ENCODE data around the gene F2RL1.

F2RL1 gene

GRCh38 chr5:76801159-76801802 lies 17.5 kb upstream of the F2RL1 start:
- TF ChIP-seq, protein P1, sequence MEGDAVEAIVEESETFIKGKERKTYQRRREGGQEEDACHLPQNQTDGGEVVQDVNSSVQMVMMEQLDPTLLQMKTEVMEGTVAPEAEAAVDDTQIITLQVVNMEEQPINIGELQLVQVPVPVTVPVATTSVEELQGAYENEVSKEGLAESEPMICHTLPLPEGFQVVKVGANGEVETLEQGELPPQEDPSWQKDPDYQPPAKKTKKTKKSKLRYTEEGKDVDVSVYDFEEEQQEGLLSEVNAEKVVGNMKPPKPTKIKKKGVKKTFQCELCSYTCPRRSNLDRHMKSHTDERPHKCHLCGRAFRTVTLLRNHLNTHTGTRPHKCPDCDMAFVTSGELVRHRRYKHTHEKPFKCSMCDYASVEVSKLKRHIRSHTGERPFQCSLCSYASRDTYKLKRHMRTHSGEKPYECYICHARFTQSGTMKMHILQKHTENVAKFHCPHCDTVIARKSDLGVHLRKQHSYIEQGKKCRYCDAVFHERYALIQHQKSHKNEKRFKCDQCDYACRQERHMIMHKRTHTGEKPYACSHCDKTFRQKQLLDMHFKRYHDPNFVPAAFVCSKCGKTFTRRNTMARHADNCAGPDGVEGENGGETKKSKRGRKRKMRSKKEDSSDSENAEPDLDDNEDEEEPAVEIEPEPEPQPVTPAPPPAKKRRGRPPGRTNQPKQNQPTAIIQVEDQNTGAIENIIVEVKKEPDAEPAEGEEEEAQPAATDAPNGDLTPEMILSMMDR (IDR thresholded peaks at IDR 0.05), result no peak
- no peaks in the 10 kb centered on the region for H3K27me3 ChIP-seq
- no peaks in the 10 kb centered on the region for H3K4me1 ChIP-seq (ENCODE audit: control insufficient read depth in 1 of 2, insufficient read depth in 1 of 2, low read depth in 1 of 2, low read length in 1 of 2)
- no peak overlapping the region for H3K27ac ChIP-seq
- H3K4me3 ChIP-seq (ENCODE audit: low read depth in 1 of 2, low read length in 1 of 2), result no peak overlapping the region
- H3K36me3 ChIP-seq, result no peaks in the 10 kb centered on the region
- H3K9me3 ChIP-seq, result no peaks in the 10 kb centered on the region

- TF ChIP-seq, protein P1 (IDR thresholded peaks at IDR 0.05), result no peak
- H3K27ac ChIP-seq, result no peak overlapping the region
Observed at GRCh38 chr5:76801803-76802195, 17.0 kb upstream of the F2RL1 start.

DNA sequence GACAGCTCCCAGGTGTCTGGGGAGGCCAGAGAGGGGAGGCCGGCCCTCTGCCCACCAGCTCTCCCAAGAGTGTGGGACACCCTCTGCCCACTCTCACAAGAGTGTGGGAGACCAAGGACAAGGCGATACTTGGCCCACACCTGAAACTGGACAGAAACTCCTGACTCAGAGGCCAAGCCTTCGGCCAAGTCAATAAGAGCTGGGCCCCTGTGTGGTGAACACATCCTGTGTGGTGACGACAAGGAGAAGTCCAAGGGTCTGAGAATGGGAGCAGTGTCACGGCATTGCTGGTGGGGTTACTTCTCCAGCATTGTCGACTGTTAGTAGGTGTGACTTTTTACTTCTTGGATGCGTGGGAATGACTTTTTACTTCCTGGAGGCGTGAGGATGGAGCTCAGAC lies 14.6 kb upstream of the F2RL1 start:
- no peaks in the 10 kb centered on the region for H3K4me1 ChIP-seq (ENCODE audit: control insufficient read depth in 1 of 2, insufficient read depth in 1 of 2, low read depth in 1 of 2, low read length in 1 of 2)
- H3K9me3 ChIP-seq, result no peaks in the 10 kb centered on the region
- TF ChIP-seq, protein P1 (IDR thresholded peaks at IDR 0.05), result no peak
- H3K36me3 ChIP-seq, result no peaks in the 10 kb centered on the region
- H3K4me3 ChIP-seq (ENCODE audit: low read depth in 1 of 2, low read length in 1 of 2), result no peak overlapping the region
- H3K27ac ChIP-seq, result no peak overlapping the region
- H3K27me3 ChIP-seq, result no peaks in the 10 kb centered on the region

More at GRCh38 chr5:76801803-76802195, 17.0 kb upstream of the F2RL1 start:
- Histone ChIP-seq H3K4me1 (ENCODE audit: control insufficient read depth in 1 of 2, insufficient read depth in 1 of 2, low read depth in 1 of 2, low read length in 1 of 2) (no peaks in the 10 kb centered on the region), H3K4me3 (ENCODE audit: low read depth in 1 of 2, low read length in 1 of 2) (no peak overlapping the region), H3K36me3 (no peaks in the 10 kb centered on the region), H3K9me3 (no peaks in the 10 kb centered on the region), H3K27me3 (no peaks in the 10 kb centered on the region)

- no peaks in the 10 kb centered on the region for H3K4me1 ChIP-seq (ENCODE audit: control insufficient read depth in 1 of 2, insufficient read depth in 1 of 2, low read depth in 1 of 2, low read length in 1 of 2)
Observed at GRCh38 chr5:76805821-76806505, 12.9 kb upstream of the F2RL1 start.

DNA sequence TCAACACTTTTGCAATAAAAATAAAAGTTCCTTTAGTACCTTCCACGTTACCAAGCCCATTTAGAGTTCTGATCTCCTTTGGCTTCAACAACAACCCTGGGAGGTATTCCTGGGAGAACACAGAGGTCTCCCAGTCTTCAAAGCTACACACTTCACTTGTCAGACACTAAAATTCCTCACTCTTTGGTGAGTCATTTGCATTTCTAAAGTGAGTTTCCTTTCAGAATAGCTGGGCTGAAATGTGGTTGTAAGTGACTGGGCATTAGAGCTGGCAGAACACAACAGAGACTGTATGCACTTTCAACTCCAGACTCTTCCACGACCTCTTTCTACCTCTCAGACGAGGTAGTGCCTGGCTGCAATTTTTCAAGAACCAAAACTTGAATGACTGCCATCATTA lies 11.5 kb upstream of the F2RL1 start:
- Histone ChIP-seq H3K9me3 (no peaks in the 10 kb centered on the region), H3K27ac (no peak overlapping the region), H3K36me3 (no peaks in the 10 kb centered on the region), H3K27me3 (no peaks in the 10 kb centered on the region), H3K4me3 (ENCODE audit: low read depth in 1 of 2, low read length in 1 of 2) (no peak overlapping the region), H3K4me1 (ENCODE audit: control insufficient read depth in 1 of 2, insufficient read depth in 1 of 2, low read depth in 1 of 2, low read length in 1 of 2) (no peaks in the 10 kb centered on the region)
- TF ChIP-seq, protein P1 (IDR thresholded peaks at IDR 0.05), result no peak

More at GRCh38 chr5:76805821-76806505, 12.9 kb upstream of the F2RL1 start:
- no peaks in the 10 kb centered on the region for H3K27me3 ChIP-seq
- no peak overlapping the region for H3K27ac ChIP-seq
- H3K4me3 ChIP-seq (ENCODE audit: low read depth in 1 of 2, low read length in 1 of 2), result no peak overlapping the region
- TF ChIP-seq, protein P1 (IDR thresholded peaks at IDR 0.05), result no peak
- no peaks in the 10 kb centered on the region for H3K36me3 ChIP-seq
- H3K9me3 ChIP-seq, result no peaks in the 10 kb centered on the region

Data from neutrophil (primary cell).